ENCODE data around the gene PRR33. TPM values are rescaled to one million over a fixed set of nuclear protein-coding genes. Genes with fewer than 3 reads are reported as not detected.

The PRR33 gene
- total RNA-seq, 4 donors from 2014 or later: not detected

- WGBS, 2 donors (ENCODE audit: low coverage in 1 of 2): 80% methylated on average over 4 of the region's 21 CpGs; no CpG with 5 or more reads in 1 of the 2 donors
- Histone ChIP-seq H3K9me3 (no peaks in the 10 kb centered on the region), H3K4me1 (peaks cover 0 to 25% (median 20%) of the 10 kb centered on the region in 3 donors), H3K27ac (peak overlapping the region in 3 of 4 donors; percentile 60 to 75 (median 71)), H3K4me3 (no peak overlapping the region), H3K27me3 (peaks cover 15% of the 10 kb centered on the region), H3K36me3 (no peaks in the 10 kb centered on the region)
- TF ChIP-seq EP300 (IDR thresholded peaks at IDR 0.05) (no peak), POLR2A (IDR thresholded peaks at IDR 0.05) (no peak), CTCF (IDR thresholded peaks at IDR 0.05) (no peak)
- no peak for ATAC-seq
Observed at GRCh38 chr11:1920909-1921573, 29.3 kb upstream of the PRR33 start.

GRCh38 chr11:1920128-1920908 lies 28.6 kb upstream of the PRR33 start:
- H3K27me3 ChIP-seq: peaks cover 12% of the 10 kb centered on the region
- 92% methylated on average over 5 of the region's 25 CpGs; no CpG with 5 or more reads in 1 of the 2 donors for WGBS, 2 donors (ENCODE audit: low coverage in 1 of 2)
- no peak for ATAC-seq

GRCh38 chr11:1919391-1920127 lies 27.9 kb upstream of the PRR33 start, which contains the start of gene TNNT3:
Gene TNNT3, plus strand, starts transcription at chr11:1919703. Its CDS starts 3,172 bp downstream, at chr11:1922875.
- H3K4me1 ChIP-seq: peaks cover 0 to 25% (median 20%) of the 10 kb centered on the region in 3 donors
- no peak for ATAC-seq

More at GRCh38 chr11:1920128-1920908, 28.6 kb upstream of the PRR33 start:
- H3K36me3 ChIP-seq: no peaks in the 10 kb centered on the region
- TF ChIP-seq POLR2AphosphoS5 (IDR thresholded peaks at IDR 0.05) (no peak), POLR2A (IDR thresholded peaks at IDR 0.05) (no peak), CTCF (IDR thresholded peaks at IDR 0.05) (no peak), EP300 (IDR thresholded peaks at IDR 0.05) (no peak)
- no peak overlapping the region for H3K4me3 ChIP-seq
- peak overlapping the region in 2 of 4 donors; percentile 71 to 75 for H3K27ac ChIP-seq
- no peaks in the 10 kb centered on the region for H3K9me3 ChIP-seq
- H3K4me1 ChIP-seq: peaks cover 0 to 25% (median 20%) of the 10 kb centered on the region in 3 donors

More at GRCh38 chr11:1919391-1920127, 27.9 kb upstream of the PRR33 start, which contains the start of gene TNNT3:
- Histone ChIP-seq H3K4me3 (no peak within 1 kb of the TSS), H3K27ac (peak within 1 kb of the TSS in 1 of 4 donors; percentile 75), H3K27me3 (peaks cover 8% of the 10 kb centered on the region), H3K9me3 (no peaks in the 10 kb centered on the region), H3K36me3 (no peaks in the 10 kb centered on the region)
- WGBS, 2 donors (ENCODE audit: low coverage in 1 of 2): 40 to 67% methylated on average over 2 to 3 of the region's 31 CpGs
- TF ChIP-seq POLR2AphosphoS5 (IDR thresholded peaks at IDR 0.05) (no peak), POLR2A (IDR thresholded peaks at IDR 0.05) (no peak), EP300 (IDR thresholded peaks at IDR 0.05) (no peak), CTCF (IDR thresholded peaks at IDR 0.05) (no peak)
